Activated CD4-positive, alpha-beta T cell treated with anti-CD3 and anti-CD28 coated beads for 1 hour (primary cell): ENCODE data around the gene CREBZF.
"Not testable (repeated sequence)": the region's sequence is repeated elsewhere in the genome, so short reads cannot be mapped to it uniquely, and the experiment has no call there.

Experiments used
- DNase-seq: peaks from one replicate; pipeline ENCODE4 v3.0.0-alpha.2; 2020

Gene CREBZF

DNA sequence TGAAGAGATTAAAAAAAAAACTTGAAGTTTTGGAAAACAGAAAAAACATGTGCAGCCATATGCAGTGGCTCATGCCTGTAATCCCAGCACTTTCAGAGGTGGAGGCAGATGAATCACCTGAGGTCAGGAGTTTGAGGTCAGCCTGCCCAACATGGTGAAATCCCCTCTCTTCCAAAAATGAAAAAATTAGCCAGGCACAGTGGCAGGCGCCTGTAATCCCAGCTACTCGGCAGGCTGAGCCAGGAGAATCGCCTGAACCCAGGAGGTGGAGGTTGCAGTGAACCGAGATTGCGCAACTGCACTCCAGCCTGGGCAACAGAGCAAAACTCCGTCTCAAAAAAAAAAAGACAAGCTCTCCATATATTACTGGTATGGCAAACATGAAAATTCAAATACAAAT lies 45.4 kb downstream of the CREBZF start:
- DNase-seq: no peak

DNA sequence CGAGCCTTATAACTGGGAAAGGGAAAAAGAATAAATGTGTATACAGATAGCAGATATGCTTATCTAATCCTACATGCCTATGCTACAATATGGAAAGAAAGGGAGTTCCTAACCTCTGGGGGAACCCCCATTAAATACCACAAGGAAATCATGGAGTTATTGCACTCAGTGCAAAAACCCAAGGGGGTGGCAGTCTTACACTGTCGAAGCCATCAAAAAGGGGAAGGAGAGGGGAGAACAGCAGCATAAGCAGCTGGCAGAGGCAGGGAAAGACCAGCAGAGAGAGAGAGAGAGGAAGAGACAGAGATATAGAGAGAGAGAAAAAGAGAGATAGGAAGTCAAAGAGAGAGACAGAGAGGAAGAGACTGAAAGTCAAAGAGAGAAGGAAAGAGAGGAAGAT lies 53.3 kb downstream of the CREBZF start:
- not testable (repeated sequence) for DNase-seq
